HG03175 (cell line): ENCODE results near the gene NINJ2.

Experiments
- ATAC-seq: cut with Tn5 transposase; IDR thresholded peaks from one replicate; pipeline ENCODE4 v1.9.1; 2021; ENCODE audit warnings: mild to moderate bottlenecking, moderate library complexity; ENCODE audit not compliant: unreplicated experiment

NINJ2 gene

DNA sequence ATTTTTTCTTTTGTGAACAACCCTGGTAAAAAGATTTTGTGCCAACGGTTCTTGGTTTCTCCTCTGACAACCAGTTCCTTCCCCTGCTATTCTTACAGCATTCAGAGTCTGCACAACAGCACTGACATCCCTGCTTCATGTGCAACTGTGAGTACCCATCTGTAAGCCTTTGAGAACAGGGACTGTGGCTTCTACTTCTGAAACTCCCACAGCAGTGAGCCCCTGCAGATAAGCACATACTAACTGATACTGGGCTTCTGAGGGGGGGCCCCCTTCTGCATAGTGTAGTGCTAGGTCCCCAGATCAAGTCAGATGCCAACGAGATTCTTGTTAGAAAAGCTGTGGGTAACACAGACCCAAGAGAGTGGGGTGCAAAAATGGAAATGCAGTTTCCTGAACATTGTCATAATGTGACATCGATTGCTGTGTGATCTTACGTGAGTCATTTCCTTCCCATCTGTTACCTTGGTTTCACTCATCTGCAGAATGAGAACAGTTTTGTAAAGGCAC is 11.1 kb upstream of the NINJ2 start:
- ATAC-seq: peak; percentile 87

DNA sequence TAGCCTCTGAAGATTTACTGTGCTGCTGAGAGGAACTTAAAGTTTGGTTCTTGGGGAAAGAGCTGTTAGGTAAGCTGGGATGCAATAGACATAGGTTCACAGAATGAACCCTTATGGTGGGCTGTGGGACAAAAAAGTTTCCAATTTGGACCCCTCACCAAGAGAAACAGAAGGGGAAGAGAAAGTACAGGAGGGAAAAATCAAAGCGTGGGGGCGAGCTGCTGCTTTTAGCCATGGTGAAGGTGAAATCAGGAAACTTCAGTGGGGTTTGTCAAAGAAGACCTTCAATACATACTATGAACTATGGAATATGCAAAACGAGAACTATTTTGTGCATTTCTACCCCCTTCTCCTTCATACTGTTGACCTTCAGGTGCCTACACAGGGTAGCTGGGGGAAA is 10.6 kb upstream of the NINJ2 start:
- no peak for ATAC-seq

DNA sequence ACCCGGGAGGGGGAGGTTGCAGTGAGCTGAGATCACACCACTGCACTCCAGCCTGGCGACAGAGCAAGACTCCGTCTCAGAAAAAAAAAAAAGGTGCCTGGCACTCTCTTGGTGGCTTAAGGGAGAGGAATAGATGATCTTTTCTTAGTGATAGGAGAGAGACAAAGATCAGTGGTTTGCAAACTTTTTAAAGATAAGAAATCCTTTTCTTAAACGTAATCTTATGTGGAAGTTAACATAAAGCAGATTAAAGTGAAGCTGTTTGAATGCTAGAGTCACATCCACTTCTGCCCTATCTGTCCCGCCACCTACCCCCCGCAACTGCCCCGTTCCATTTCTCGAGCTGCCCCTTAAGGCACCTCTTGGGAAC is 6.3 kb upstream of the NINJ2 start:
- ATAC-seq: no peak

DNA sequence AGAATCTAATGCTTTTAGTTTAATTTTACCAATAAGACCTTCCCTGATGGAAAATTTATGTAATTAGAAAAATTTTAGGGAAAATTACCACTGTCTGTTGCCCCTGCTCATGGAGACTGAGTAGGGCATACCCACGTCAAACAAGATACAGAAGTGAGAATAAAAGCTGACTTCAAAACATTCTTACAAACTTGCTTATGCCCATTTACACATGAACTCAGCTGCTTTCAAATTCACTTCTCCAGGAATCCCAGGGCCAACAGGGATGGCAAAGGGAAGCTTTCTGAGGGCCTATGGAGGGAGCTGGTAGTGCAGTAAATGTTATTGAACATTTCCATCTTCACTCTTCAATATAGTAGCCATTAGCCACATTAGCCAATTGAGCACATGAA is 4.8 kb upstream of the NINJ2 start:
- no peak for ATAC-seq

DNA sequence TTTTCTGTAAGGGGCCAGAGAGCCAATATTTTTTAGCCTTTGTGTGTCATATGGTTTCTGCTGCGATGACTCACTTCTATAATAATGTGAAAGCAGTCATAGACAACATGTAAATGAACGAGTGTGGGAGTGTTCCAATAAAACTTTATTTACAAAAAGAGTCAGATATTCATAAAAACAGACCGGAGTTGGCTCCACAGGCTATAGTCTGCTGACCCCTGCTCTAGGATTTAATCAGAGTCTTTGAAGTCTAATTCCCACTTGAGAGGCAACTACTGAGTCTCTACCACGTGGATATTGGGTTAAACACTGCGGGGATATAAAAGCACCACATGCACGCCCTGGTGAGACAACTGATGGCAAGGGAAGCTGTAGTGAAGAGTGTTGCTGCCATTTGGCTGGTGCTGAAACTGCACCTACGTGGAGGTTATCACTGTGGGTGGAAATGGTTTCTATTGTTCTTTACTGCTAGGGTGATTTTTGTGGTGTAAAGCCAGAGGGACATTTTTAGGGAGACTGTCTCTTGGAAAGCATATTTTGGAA is 3.6 kb upstream of the NINJ2 start:
- no peak for ATAC-seq

DNA sequence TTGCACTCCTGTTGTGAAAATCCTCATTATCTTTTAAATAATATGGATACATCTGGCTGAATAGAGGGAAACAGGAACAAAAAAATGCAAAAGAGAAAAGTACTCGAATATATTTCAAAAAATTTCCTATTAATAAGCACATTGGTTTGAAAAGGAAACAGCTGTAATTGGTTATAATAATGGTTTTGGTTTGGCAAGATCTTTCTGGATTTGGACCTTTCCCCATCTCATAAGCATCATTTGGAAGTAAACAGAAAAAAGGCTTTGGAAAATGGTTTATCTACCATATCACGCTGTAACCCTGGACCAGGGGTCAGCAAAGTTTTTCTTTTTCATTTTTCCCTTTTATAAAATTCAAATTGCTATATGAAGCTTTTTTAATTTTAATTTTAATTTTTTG is 2.8 kb upstream of the NINJ2 start:
- no peak for ATAC-seq

DNA sequence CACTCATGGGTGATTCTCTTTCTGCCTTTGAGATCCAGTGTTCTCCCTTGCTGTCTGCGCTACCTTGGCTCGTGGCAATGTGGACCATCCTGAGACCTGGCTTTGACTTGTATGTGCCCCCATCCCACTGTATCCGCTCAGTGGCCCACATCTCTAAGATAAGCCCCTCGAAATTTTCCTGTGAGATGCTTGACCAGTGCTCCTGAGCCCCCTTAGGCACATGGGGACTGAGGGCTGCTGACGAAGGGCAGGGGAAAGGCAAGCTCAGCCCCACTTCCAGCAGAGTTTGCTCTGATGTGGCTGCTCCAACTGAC is 1.5 kb upstream of the NINJ2 start:
- ATAC-seq: no peak

DNA sequence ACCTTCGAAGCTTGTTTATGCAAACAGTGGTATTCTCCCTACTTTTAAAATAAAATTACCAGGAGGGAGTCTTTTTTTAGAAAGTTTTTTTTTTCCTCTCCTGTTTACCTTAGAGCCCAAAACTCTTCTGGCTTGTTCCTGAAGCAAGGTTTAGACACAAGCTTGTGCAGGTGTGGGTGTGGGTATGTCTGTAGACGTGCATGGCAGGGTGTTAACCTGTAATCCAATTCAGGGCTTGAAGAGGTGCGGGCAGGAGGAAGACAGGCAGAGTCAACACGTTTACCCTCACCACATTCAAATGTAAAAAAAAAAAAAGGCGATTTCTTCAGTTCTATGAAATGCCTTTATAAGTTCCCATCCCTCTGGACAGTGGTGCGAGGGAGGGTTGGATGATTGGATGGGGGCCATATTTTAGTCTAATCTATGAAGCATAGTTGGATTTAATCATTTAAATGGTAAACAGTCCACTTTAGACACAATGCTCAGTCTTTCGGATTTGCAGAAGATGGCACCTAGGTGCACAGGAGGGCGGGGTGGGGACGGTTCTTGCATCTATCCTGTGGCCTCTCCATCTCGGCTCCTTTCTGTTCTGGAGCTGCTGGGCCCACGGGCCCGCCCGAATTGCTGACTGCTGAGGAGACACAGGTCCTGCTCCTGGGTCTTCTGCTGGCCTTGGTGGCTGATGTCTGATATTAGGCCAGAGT is 982 bp upstream of the NINJ2 start:
- ATAC-seq: no peak

DNA sequence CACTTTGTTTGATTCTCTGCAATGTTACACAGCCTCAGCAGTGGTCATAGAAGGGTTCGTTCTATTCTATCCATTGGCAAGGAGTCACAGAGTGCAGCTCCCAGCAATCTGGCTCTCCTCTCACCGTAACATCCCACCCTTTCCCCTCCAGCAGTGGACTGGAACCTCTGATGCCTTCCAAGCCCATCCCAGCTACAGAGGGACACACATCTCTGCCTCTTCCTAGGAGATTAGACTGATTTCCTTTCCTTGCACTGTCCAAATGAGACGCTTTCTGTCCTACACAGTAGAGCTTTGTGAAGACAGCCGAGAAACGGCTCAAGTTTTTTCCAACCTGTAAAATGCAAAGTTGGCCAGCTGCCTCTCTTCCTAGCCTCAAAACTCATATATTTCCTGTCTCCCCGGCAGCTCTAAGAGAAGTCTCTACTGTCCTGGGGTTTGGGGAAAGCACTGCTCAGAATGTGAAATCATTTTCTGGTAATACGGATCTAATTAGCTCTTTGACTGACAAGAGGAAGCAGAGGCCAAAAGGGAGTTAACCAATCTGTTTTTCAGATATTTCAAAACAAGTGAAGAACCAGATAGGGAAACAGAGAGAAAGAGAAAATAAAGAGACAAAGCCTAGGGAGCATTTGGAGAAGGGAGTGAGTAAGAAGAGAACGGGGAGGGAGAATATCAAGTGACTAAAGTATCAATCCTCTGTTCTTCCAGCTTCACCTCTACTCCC is 516 bp downstream of the NINJ2 start:
- ATAC-seq: no peak

DNA sequence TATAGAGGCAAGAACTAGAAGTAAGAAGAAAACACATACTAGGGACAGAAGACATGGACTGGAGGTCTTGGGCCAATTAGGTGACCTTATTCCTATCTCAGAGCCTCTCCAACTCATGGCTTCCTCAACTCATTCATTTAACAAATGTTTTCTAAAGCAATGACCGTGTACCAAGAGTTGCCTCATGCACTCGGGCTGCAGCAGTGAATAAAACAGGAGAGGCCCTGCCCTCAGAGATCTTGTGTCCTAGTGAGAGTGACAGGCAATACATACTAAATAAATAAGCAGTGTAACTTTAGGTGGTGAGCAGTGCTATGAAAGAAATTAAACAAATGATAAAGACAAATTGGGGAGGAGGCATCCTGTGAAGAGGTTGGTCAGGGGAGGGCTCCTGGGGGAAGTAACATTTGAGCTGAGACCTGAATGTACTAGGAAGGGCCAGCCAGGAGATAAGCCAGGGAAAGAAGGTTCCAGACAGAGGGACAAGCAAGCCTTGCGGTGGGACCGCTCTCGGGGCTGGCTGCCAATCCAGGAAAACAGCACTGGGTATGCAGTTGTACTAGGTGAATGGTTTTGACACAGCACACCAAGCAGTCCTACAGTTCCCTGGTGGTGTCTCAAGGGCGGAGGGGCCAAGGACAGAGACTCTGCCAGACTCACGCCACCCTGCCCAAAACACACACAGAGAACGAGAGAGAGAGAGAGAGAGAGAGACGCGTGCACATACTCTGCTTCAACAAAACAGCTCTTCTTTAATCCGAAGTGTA is 1.3 kb downstream of the NINJ2 start:
- ATAC-seq: no peak

DNA sequence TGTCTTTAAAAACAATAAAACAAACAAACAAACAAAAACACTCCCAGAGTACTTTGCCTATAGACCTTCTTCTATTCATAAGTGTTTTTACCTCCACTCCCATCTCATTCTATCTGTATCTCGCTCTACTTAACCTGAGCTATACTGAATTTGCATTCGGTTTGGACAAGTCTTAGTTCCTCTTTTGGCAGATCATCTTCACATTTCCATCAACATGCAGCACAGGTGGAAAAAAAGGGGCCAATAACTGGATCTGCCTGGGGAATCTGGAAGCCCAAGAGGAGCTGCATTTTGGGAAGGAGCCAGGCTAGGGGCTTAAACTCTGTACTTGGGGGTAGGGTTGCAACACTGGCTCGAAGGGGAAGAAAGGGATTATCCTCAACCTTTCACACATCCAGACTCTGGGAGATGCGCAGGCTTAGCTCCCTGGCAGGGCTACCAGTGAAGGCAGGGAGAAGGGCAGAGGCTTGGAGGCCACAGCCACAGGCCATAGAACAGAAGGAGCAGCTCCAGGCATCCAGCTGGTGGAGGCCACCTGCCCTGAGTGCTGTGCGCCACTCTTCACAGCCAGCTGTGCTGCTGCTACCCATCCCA is 4.1 kb downstream of the NINJ2 start:
- ATAC-seq: peak; percentile 70

DNA sequence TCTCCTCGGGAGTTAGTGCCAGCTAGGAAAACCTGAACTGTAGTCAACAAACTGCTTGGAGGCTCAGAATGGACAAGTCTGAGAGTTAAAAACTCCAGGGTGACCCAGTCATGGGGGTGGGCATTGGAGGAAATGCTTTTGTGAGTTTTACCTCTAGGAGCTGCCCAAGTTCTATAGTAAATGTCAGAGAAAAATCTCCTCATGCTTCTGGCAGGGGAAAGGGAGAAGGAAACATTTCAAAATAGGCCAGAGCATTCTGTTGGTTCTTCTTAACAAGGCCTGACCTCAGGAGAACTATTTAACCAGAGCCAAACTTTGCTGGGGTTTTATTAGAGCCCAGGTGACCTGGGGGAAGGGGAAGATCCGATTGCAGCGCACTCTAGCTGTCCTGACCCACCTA is 12.3 kb downstream of the NINJ2 start:
- ATAC-seq: no peak

DNA sequence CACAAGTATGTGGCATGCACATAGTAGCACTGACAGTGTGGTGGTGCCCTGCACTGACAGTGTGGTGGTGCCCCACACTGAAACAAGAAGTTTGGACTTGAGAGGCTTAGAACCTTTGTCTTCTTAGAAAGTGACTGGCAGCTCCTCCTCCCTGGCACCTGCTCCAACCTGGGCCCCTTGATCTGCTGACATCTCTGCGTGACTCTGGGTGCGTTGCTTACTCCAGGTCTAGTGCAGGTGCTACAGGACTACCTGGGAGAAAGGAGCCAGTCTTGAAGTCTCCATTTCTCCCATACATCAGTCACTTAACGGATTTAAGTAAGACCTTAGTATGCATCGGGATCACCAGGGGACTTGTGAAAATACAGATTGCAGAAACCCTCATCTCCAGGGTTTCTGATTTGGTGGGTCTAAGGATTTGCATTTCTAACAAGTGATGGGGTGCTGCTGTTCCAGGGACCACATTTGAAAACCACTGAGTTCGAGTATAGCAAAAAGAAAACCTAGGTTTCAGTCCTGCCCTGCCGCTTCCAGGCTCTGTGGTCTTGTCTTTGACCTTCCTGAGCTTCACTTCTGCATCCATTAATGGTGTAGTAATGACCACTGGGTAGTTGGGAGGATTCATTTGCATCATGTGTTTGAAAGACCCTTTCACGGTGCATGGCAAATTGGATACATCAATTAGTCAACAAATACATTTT is 15.7 kb downstream of the NINJ2 start:
- ATAC-seq: no peak

DNA sequence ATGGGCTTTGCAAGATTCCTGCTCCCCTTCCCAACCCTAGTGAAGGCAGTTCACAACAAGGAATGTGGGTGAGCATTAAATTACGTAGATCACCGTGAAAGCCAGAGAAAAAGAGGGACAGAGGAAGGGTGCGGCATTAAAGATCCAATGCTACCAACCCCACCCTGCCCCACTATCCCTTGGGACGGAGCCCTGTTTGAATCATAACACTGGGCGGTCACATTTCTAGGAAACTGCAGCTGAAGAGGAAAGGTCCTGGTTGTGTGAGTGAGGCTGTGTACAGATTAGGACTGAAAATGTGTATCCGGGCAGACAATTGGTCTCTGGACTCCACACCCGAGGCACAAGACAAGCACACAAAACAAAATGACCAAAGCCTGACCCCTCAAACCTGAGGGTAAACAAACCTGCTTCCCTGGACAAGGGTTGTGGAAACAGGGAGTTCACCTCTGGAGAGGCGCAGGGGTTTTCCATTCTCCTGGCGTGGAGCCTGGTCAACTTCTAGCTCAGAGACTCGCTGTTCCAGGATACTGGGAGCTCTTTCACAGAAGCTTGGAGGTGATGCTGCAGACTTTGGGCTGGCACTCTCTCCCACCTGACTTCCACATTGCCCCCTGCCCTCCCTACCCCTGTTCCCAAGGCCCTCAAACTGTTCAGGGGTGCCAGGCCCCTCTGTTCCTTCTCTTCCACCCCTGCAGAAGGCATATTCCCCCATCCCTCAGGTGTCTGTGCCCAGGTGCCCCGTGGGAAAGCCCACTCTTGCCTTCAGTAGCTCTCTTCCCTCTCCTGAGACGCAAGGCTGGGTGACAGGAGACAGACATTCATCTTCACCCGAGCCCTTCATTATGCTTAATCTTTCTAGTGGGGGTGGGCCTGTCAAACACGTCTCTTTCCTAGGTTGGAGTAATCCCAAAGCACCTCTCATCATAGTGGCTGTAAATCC is 16.5 kb downstream of the NINJ2 start:
- ATAC-seq: no peak

DNA sequence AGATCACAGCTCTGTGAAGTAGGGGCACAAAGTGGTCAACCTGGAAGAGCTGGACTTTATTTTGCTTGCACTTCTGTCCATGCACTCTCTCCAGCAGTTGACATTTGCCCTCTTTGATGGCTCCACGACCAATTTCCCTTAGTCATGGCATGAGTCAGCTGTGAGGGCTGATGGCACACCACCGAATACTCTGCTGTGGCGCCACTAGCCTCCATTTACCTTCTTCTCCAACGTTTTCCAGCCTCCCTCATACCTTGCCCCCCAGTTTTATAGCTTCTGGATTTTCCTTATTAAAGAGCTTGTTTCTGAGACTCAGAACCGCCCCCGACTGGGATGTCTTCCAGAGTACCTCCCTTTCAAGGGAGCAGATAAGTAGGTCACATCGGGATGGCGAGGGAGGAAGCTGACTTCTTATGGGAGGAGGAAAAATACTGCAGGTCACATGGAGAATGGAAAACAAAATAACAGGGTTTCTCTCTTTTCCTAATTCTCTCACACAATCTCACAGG is 17.6 kb downstream of the NINJ2 start:
- ATAC-seq: no peak

DNA sequence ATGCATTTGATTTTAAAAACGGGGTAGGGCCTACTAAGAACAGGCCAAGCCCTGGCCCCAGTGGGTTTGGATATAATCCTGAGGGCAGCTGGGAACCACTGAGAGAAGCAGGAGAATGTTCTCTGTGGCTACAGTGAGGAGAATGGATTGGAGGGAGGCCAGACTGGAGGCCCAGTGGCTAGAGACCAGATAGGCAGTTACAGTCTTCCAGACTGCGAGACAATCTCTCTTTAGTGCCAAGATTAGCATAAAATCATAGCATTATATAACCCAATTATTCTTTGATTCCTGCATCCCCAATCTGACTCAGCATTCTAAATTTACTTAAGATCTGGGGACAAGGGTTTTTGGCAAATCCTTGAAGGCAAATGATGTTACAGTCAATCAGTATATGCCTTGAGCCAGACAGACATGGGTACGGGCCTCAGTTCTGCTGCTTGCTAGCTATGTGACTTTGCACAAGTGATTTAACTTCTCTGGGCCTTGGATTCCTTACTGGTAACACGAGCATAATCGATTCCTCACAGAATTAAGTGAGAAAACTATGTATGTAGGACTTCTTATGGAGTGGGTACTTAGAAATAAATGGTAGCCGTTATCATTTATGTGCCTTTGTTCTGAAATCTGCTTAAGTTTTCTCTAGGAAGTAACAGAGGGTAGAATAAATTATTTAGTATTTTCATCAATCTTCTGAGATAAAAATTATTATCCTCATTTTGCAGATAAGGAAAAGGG is 18.3 kb downstream of the NINJ2 start:
- no peak for ATAC-seq

DNA sequence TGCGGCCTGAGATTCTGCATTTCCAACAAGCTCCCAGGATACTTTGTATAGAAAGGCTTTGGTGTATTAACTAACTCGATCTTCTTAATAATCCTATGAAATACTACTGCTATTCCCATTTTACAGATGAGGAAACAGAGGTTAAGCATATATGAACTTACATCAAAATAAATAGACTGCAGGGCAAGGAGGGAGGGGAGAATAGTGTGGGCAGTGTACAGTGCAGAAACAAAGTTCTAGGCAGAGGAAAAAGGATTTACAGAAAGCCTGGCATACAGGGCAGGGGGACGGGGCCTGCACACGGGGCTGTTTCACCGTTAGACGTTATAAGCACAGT is 19.0 kb downstream of the NINJ2 start:
- no peak for ATAC-seq

DNA sequence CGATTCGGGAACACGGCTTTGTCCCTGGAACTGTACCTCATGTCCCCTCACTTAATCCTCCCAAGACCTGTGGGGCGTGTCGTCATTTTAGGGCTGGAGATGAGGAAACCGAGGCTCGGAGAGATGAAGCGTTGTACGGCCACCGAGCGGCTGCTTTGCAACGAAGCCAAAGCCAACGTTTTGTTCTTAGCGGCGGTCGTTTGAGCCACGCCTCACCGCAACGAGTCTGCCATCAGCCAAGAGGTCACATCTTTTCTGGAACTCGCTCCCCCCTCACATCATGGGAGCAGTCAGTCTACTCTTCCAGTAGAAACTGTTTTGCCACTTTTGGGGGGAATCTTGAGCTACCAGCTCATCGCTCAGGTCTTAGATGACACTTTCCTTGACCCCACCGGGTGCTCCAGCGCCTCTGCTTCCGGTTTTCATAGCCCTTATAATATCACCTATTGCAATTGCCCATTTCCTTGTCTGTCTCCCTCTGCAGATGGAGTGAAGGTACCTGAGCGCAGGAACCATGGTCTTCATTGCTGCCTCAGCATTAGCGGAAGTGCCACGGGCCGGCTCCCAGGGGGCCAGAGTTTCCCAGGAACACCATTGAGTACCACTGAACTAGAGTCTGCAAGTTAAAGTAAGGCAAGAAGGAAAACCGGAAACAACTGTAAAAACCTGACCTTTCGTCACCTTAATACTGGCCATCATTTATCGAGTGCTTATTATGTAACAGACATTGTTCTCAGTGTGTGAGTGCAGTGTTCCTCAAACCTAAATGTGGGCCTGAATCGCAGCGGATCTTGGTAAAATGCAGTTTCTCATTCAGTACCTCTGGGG is 19.6 kb downstream of the NINJ2 start:
- ATAC-seq: no peak
